Glutamatergic neuron (in vitro differentiated cells): ENCODE data around the gene TCEA3. TPM values are rescaled to one million over a fixed set of nuclear protein-coding genes. Genes with fewer than 3 reads are reported as not detected.

Experiments
- DNase-seq: peaks from one replicate; pipeline ENCODE4 v3.0.0; 2022
- H3K27ac Mint-ChIP-seq: one replicate; pipeline ENCODE4 v1.8.0; 2020; ENCODE audit warnings: mild to moderate bottlenecking, mixed read lengths, inconsistent platforms; ENCODE audit not compliant: unreplicated experiment
- H3K27me3 Mint-ChIP-seq: one replicate; pipeline ENCODE4 v1.8.0; 2020; ENCODE audit warnings: mild to moderate bottlenecking, moderate library complexity, mixed read lengths, inconsistent platforms; ENCODE audit not compliant: unreplicated experiment
- H3K36me3 Mint-ChIP-seq: one replicate; pipeline ENCODE4 v1.8.0; 2020; ENCODE audit warnings: mild to moderate bottlenecking, mixed read lengths, inconsistent platforms; ENCODE audit not compliant: unreplicated experiment
- H3K4me1 Mint-ChIP-seq: one replicate; pipeline ENCODE4 v1.8.0; 2020; ENCODE audit warnings: mild to moderate bottlenecking, low read depth, mixed read lengths, inconsistent platforms; ENCODE audit not compliant: unreplicated experiment
- H3K4me3 Mint-ChIP-seq: one replicate; pipeline ENCODE4 v1.8.0; 2020; ENCODE audit warnings: mild to moderate bottlenecking, mixed read lengths, inconsistent platforms; ENCODE audit not compliant: unreplicated experiment
- H3K9me3 Mint-ChIP-seq: one replicate; pipeline ENCODE4 v1.8.0; 2020; ENCODE audit warnings: mild to moderate bottlenecking, moderate library complexity, mixed read lengths, inconsistent platforms; ENCODE audit not compliant: unreplicated experiment
- CTCF ChIP-seq: fragments of 200-600 bp; sonication (generic); IDR thresholded peaks from one replicate; pipeline ENCODE4 v1.5.0; 2021; ENCODE audit not compliant: partially characterized antibody, unreplicated experiment
- total RNA-seq: library from RNA; stranded (reverse); fragmentation: NEBNext Ultra II Directional; extraction: Animal tissue kit (Norgen Biotek cat#: 25700); gene quantifications from one replicate; pipeline ENCODE4 v1.2.1, GENCODE V29; 2021; ENCODE audit not compliant: unreplicated experiment

TCEA3 gene
- total RNA-seq, 1 donor from 2014 or later = 0.83 TPM

GRCh38 chr1:23452011-23452411 lies 27.5 kb upstream of the TCEA3 start:
- Mint-ChIP-seq H3K27me3 (peaks cover 3% of the 10 kb centered on the region), H3K4me3 (no peak overlapping the region), H3K27ac (no peak overlapping the region), H3K36me3 (peaks cover 6% of the 10 kb centered on the region), H3K4me1 (peaks cover 6% of the 10 kb centered on the region), H3K9me3 (no peaks in the 10 kb centered on the region)
- TF ChIP-seq CTCF = no peak
- no peak for DNase-seq

GRCh38 chr1:23451441-23451840 lies 26.9 kb upstream of the TCEA3 start:
- no peak overlapping the region for H3K27ac Mint-ChIP-seq
- H3K9me3 Mint-ChIP-seq = no peaks in the 10 kb centered on the region
- no peak for TF ChIP-seq CTCF
- H3K4me1 Mint-ChIP-seq = peaks cover 6% of the 10 kb centered on the region
- H3K4me3 Mint-ChIP-seq = no peak overlapping the region
- DNase-seq = no peak
- peaks cover 6% of the 10 kb centered on the region for H3K36me3 Mint-ChIP-seq
- H3K27me3 Mint-ChIP-seq = peaks cover 3% of the 10 kb centered on the region

- no peak for TF ChIP-seq CTCF
- Mint-ChIP-seq H3K27me3 (peaks cover 3% of the 10 kb centered on the region), H3K27ac (no peak overlapping the region), H3K9me3 (no peaks in the 10 kb centered on the region), H3K36me3 (peaks cover 6% of the 10 kb centered on the region), H3K4me3 (no peak overlapping the region), H3K4me1 (peaks cover 6% of the 10 kb centered on the region)
- no peak for DNase-seq
Observed at GRCh38 chr1:23450894-23451293, 26.3 kb upstream of the TCEA3 start.

- no peak for TF ChIP-seq CTCF
- Mint-ChIP-seq H3K27ac (no peak overlapping the region), H3K36me3 (peaks cover under 1% of the 10 kb centered on the region), H3K27me3 (peaks cover 6% of the 10 kb centered on the region), H3K9me3 (no peaks in the 10 kb centered on the region), H3K4me3 (no peak overlapping the region), H3K4me1 (peaks cover 6% of the 10 kb centered on the region)
- DNase-seq = no peak
Observed at GRCh38 chr1:23449958-23450357, 25.4 kb upstream of the TCEA3 start.

GRCh38 chr1:23449306-23449705 lies 24.8 kb upstream of the TCEA3 start:
- no peak for TF ChIP-seq CTCF
- Mint-ChIP-seq H3K27ac (no peak overlapping the region), H3K4me3 (no peak overlapping the region), H3K27me3 (peaks cover 6% of the 10 kb centered on the region), H3K36me3 (no peaks in the 10 kb centered on the region), H3K4me1 (peaks cover 6% of the 10 kb centered on the region), H3K9me3 (no peaks in the 10 kb centered on the region)
- no peak for DNase-seq
